CD4-positive, alpha-beta T cell treated with Interleukin-17A for 1 hour (primary cell): ENCODE measurements around the gene TLE3.

ENCODE experiments used
- DNase-seq: peaks from one replicate; pipeline ENCODE4 v3.0.0-alpha.2; 2020

The TLE3 gene

GRCh38 chr15:70026991-70027390 is 70.7 kb downstream of the TLE3 start:
- DNase-seq: no peak

- DNase-seq: no peak
Observed at GRCh38 chr15:70025413-70026296, 72.1 kb downstream of the TLE3 start.

DNA sequence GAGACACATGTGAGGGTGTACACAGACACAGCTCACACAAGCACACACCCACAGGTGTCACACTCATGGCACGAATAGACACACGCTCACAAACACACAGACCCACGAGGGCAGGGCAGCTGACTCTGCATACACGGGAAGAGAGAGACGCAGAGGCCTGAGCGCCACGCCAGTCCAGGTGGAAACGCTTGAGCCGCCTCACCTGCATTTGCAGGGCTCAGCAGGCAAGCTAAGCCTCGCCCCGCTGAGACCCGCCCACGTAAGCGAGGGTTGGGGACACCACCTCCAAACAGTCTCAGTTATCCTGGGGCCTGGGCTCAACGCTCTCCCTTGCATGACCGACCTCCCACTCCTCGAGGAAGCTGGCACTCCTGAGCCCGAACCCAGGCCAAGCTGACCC is 73.2 kb downstream of the TLE3 start:
- DNase-seq: no peak

- peak; percentile 5 for DNase-seq
Observed at GRCh38 chr15:70023769-70024491, 73.8 kb downstream of the TLE3 start.

DNA sequence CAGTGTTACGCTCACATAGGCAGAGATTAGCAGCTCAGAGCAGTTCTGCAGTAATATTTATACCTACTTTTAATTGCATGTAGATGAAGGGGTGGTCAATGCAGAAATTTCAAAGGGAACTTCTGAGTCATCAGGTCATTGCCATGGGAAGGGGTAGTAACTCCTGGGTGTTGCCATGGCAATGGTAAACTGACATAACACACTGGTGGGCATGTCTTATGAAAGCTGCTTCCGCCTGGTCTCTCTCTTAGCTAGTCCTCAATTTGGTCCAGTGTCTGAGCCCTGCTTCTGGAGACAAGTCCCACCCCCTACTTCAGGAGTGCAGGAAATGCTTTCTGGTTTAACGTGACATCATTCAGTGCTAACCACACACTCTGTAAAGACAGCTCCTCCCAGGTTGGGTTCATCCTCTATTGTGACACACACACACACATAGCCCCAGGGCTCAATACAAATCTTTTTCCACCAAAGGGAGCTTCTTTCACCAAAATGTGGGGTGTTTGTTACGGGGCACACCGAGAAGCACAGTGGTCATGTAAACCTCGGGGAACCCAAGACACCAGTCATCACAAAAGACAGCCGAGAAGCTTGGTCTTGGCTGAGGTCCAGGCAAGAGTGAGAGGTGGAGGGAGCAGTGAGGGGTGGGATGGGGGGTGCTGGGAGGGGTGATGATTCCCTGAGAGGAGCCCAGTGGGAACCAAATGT is 74.5 kb downstream of the TLE3 start:
- peak; percentile 90 for DNase-seq

DNA sequence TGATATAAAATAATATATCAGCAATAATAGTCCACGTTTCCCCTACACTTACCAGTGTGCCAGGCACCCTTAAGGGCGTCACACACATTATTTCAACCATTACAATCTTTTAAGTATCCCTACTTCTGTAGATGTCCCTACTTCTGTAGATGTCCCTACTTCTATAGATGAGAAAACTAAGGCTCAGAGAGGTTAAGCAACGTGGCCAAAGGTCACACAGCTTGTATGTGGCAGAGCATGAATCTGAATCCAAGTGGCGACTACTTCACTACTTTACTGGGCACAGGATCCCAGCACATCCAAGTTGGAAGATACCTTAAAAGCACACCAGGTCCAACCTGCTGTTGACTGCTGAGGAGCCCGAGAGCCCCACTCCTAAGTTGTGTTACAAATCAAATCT is 77.5 kb downstream of the TLE3 start:
- DNase-seq: no peak

DNA sequence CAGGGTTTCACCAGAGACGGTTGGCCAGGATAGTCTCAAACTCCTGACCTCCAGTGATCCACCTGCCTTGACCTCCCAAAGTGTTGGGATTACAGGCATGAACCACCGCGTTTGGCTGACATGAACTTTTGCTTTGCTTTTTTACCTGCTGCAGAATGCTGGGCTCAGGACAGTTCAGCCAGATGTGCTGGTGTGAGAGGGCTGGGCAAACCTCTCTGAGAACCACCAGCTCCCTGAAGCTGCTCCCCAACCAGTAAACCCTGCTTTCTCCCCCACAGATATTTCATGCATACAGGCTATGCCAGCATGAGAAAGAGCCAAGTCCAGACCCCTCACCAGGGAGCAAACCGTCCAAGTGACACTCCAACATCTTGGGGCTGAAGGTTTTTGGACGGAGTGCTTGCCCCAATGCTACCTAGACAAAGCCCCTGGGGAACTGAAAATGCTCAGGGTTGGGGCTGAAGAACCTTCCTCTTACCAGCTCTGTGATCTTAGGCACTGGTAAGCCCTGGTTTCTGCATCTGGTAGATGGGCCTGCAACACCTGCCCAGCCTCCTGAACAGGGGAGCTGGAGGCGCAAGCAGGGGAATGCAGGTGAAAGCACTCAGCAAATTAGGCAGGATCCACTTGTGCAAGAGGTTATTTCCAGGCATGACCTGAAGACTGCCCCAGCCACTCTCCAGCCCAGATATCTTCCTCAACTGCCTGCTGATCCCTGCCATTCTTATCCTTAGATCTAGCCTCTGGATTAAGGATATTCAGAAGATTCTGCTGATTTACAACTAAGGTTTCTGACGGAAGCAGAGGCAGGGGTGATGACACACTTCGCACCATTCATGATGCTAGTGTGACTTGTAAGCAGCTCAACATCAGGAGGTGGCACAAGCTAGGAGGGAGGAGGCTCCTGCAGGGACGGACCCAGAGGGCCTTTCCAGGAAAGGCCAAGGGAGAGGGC is 78.8 kb downstream of the TLE3 start:
- no peak for DNase-seq

DNA sequence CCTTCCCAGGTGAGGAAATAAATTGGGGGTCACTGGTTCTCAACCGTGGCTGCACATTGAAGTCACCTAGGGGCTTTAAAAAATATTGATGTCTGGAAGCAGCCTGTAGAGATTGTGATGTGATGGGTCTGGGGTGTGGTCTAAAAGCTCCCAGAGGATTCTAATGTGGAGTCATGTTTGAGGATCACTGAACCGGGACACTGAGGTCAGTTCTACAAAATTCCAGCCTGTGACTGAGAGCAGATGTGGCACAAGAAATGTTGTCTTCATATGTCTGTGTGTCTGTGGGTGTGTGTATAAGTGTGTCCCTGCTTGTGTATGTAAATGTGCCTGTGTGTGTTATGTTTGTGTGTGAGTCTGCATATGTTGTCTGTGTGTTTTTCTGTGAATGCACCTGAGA is 79.9 kb downstream of the TLE3 start:
- no peak for DNase-seq

DNA sequence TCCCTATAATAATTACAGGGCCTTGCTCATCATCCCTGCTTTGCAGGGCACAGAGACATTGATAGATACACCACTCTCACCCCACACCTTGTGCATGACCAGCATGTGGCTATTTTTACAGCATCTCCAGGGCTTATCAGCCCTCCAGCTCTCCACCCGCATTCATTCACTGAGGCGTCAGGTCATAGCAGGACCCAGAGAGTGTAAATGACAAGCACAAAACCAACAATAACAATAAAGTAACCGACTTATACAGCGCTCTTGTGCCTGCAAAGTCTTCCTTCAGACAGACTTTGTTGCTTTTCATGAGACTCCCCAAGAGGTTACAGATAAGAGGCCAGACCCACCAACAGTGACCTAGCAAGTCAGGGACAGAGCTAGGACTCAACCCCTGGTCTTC is 80.7 kb downstream of the TLE3 start:
- no peak for DNase-seq

DNA sequence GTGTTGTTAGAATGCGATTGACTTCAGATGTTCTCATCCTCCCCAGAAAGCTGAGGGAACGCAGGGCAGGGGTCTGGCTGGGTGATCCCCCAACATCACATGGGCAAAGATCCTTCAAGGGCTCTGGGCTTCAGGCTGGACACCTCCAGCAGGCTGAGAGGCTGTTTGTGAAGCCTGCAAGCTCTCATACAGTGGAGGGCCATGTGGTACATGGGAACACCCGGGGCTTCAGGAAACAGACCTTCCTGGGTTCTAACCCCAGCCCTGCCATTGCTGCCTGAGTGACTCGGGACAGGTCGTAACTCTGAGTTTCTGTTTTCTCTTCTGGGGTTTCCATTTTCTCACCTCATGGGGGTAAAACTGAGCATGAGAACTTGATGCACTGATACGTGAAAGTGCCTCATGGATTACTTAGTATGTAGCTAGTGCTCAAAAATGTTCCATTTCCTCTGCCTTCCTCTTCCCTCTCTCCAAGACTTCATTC is 81.2 kb downstream of the TLE3 start:
- DNase-seq: no peak

DNA sequence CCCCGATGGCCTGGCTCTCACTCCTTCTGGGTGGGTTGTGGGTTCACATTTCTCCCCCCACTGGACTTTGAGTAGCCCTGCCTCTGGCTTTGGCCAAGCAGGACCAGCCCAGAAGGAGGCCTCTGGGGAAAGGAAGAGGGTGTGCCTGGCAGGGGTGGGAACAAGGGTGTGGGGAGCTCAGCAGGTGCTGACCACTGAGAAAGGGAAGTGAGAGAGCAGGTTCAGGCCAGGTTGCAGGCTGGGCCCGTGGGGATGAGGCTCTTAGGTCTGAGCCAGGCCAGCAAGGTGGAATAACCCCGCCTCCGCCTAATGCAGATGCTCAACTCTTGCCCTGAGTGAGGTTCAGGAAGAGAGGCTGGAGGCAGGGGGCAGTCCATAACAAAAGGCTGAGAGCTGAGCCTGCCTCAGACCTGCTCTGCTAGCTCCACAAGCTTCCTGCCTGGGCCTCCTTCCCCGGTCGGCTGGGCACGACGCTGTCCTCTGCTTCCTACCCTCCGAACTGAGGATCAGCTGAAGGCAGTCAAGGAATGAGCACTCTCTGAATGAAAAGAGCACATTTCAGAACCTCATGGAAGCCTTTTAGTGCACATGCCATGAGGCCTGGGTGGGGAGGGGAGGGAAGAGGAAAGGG is 82.7 kb downstream of the TLE3 start:
- DNase-seq: no peak

GRCh38 chr15:70014331-70014730 is 83.4 kb downstream of the TLE3 start:
- DNase-seq: no peak

DNA sequence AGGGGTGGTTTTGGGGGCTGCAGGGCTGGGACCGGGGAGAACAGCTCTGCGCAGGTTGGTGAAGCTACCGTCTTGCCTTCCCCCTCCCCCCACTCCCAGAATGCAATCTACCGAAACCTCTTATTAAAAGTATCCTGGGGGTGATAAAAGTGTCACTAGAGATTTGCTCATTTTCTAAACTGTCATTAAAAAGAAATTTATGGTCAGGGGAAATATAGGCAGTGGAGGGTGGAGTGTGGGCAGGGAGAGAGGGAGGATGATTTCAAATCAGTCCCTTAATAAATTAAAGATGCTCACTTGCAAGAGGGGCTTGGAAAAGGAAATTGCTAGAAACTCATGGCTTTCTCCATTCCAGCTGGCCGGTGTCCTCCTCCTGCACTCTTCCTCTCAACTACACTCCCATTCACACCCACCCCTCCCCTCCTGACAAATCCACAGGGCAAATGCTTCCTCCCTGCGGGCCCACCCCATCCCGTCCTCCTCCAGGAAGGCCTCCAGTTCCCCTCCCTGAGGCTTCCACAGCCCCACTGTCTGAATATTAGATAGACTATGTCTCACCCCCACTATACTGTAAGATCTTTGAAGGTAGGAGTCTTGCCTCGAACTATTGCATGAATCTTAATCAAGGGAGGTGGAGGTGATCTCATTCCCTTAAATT is 83.9 kb downstream of the TLE3 start:
- no peak for DNase-seq

GRCh38 chr15:70012895-70013294 is 84.8 kb downstream of the TLE3 start:
- DNase-seq: no peak

- no peak for DNase-seq
Observed at GRCh38 chr15:70008697-70009290, 88.9 kb downstream of the TLE3 start.

- no peak for DNase-seq
Observed at GRCh38 chr15:70006259-70007147, 91.2 kb downstream of the TLE3 start.

- DNase-seq: no peak
Observed at GRCh38 chr15:70004826-70005225, 92.9 kb downstream of the TLE3 start.

DNA sequence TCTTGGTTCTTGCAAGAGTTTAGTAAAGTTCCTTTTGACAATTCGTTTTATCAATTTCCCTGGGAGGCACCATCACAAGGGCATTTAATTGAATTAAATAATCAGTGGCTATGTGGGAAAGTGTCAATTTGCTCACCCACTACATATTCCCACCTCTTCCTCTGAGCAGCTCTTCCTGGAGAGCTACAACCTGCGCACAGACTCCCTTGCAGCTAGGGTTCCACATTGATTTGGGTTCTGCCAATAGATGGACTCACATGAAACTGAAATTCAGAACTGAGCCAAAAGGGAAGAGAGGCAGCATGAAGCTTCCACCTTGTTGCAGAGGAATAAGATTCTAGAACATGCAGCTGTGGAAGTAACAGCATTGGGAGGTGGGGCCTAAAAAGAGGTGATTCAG is 94.8 kb downstream of the TLE3 start:
- no peak for DNase-seq

- no peak for DNase-seq
Observed at GRCh38 chr15:70001859-70002258, 95.9 kb downstream of the TLE3 start.
